ENCODE data around the gene RAB3GAP1.
"Not testable (repeated sequence)": the region's sequence is repeated elsewhere in the genome, so short reads cannot be mapped to it uniquely, and the experiment has no call there.

- not testable (repeated sequence) for TF ChIP-seq CTCF, EZH2phosphoT487 (IDR thresholded peaks at IDR 0.05)
Measured at GRCh38 chr2:135033216-135033615, 18.9 kb upstream of the RAB3GAP1 start.
